Hepatocyte (in vitro differentiated cells): ENCODE data around the gene SIX3.

Experiments
- EZH2 ChIP-seq: fragments of 200-600 bp; sonication (generic); IDR thresholded peaks from 2 replicates; pipeline ENCODE4 v1.6.1; 2016; ENCODE audit warnings: antibody characterized with exemption, mild to moderate bottlenecking, borderline replicate concordance
- EZH2phosphoT487 ChIP-seq: fragments of 200-600 bp; sonication (generic); IDR thresholded peaks from one replicate; pipeline ENCODE4 v1.6.1; 2018; ENCODE audit warnings: antibody characterized with exemption, mild to moderate bottlenecking, low read depth, moderate library complexity; ENCODE audit not compliant: unreplicated experiment, severe bottlenecking
- TF ChIP-seq, protein P1 (sequence below): fragments of 200-600 bp; sonication (generic); IDR thresholded peaks from 2 replicates; pipeline ENCODE4 v1.5.1; 2016; ENCODE audit warnings: antibody characterized with exemption, mild to moderate bottlenecking; ENCODE audit not compliant: poor library complexity

DNA sequence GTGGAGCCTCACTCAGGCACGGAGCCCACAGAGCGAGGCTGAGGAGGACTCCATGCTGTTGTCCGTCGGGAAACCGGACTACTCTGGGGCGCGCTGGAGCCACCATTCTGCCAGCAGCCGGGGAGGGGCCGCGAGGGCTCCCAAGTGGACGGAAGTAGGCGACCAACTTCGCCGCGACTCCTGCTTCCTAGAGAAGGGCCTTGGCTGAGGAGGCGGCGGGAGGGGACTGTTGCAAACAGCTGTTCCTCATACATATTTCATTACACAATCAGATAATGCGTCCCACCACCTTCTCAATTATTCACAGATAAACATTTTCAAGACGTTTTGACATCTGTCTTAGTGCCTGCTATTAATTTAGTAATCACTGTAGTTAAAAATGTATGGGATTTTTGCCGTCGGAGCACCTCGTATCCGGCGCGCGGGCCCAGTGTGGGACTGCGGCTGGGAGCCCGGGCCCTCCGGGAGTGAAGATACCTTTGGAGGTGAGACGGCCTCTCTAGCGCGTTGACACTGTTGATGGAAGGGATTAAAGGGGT is 11.7 kb upstream of the SIX3 start:
- TF ChIP-seq, protein P1, sequence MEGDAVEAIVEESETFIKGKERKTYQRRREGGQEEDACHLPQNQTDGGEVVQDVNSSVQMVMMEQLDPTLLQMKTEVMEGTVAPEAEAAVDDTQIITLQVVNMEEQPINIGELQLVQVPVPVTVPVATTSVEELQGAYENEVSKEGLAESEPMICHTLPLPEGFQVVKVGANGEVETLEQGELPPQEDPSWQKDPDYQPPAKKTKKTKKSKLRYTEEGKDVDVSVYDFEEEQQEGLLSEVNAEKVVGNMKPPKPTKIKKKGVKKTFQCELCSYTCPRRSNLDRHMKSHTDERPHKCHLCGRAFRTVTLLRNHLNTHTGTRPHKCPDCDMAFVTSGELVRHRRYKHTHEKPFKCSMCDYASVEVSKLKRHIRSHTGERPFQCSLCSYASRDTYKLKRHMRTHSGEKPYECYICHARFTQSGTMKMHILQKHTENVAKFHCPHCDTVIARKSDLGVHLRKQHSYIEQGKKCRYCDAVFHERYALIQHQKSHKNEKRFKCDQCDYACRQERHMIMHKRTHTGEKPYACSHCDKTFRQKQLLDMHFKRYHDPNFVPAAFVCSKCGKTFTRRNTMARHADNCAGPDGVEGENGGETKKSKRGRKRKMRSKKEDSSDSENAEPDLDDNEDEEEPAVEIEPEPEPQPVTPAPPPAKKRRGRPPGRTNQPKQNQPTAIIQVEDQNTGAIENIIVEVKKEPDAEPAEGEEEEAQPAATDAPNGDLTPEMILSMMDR: no peak
- TF ChIP-seq EZH2 (peak; percentile 88), EZH2phosphoT487 (peak; percentile 92)
